Ishikawa (cell line): Measurements from ENCODE around the gene SDR9C7.

ENCODE experiments used
- CEBPB ChIP-seq: IDR thresholded peaks from 2 replicates; pipeline ENCODE4 v1.6.1; 2012
- MAX ChIP-seq: IDR thresholded peaks from 2 replicates; pipeline ENCODE4 v1.6.1; 2012
- NFIC ChIP-seq: IDR thresholded peaks from 2 replicates; pipeline ENCODE4 v1.6.1; 2012
- RAD21 ChIP-seq: IDR thresholded peaks from 2 replicates; pipeline ENCODE4 v1.6.1; 2012; ENCODE audit warnings: low read depth
- REST ChIP-seq: IDR thresholded peaks from 2 replicates; pipeline ENCODE4 v1.6.1; 2012; ENCODE audit warnings: low read depth, mild to moderate bottlenecking
- TCF12 ChIP-seq: IDR thresholded peaks from 2 replicates; pipeline ENCODE4 v1.6.1; 2012; ENCODE audit warnings: low read depth
- YY1 ChIP-seq: IDR thresholded peaks from 2 replicates; pipeline ENCODE4 v1.6.1; 2012; ENCODE audit warnings: low read depth

- TF ChIP-seq CEBPB (no peak), RAD21 (no peak), MAX (no peak), REST (no peak), NFIC (no peak), YY1 (no peak), TCF12 (no peak)
These were observed 17.2 kb downstream of the SDR9C7 start for GRCh38 chr12:56916996-56917333.
